Osteoblast (primary cell): Measurements from ENCODE around the gene GATAD2A. TPM values are rescaled to one million over a fixed set of nuclear protein-coding genes. Genes with fewer than 3 reads are reported as not detected.

Experiments used
- DNase-seq: peaks from one replicate; pipeline ENCODE4 v3.0.0; 2011; ENCODE audit warnings: low spot score, mixed read lengths; ENCODE audit not compliant: insufficient read length; ENCODE audit errors: missing footprints
- H2AFZ ChIP-seq: 2 replicates; pipeline ENCODE4 v1.6.0; 2011; ENCODE audit warnings: mild to moderate bottlenecking, low read length
- H3K27ac ChIP-seq: 2 replicates; pipeline ENCODE4 v1.5.1; 2011; ENCODE audit warnings: mild to moderate bottlenecking, low read depth, low read length, moderate library complexity
- H3K27me3 ChIP-seq: 2 replicates; pipeline ENCODE4 v1.6.0; 2012; ENCODE audit warnings: mild to moderate bottlenecking, control low read depth, inconsistent platforms, low read length, moderate library complexity; ENCODE audit not compliant: insufficient read depth
- H3K36me3 ChIP-seq: 2 replicates; pipeline ENCODE4 v1.5.1; 2011; ENCODE audit warnings: mild to moderate bottlenecking, low read length, control low read depth, moderate library complexity; ENCODE audit not compliant: insufficient read depth
- H3K4me1 ChIP-seq: 2 replicates; pipeline ENCODE4 v1.5.1; 2011; ENCODE audit warnings: mild to moderate bottlenecking, low read length, control low read depth, moderate library complexity; ENCODE audit not compliant: insufficient read depth
- H3K4me2 ChIP-seq: 2 replicates; pipeline ENCODE4 v1.6.0; 2011; ENCODE audit warnings: mild to moderate bottlenecking, low read length; ENCODE audit not compliant: insufficient read depth
- H3K4me3 ChIP-seq: fragments of 200-600 bp; sonication (generic); 3 replicates; pipeline ENCODE4 v1.5.1; 2012; ENCODE audit warnings: mild to moderate bottlenecking, low read length, inconsistent platforms; ENCODE audit not compliant: insufficient read depth
- H3K79me2 ChIP-seq: 2 replicates; pipeline ENCODE4 v1.6.0; 2012; ENCODE audit warnings: mild to moderate bottlenecking, low read length, control low read depth, inconsistent platforms; ENCODE audit not compliant: insufficient read depth
- H3K9me3 ChIP-seq: 2 replicates; pipeline ENCODE4 v1.5.1; 2011; ENCODE audit warnings: low read depth, low read length, control low read depth
- H4K20me1 ChIP-seq: 2 replicates; pipeline ENCODE4 v1.6.0; 2012; ENCODE audit warnings: mild to moderate bottlenecking, low read length, control low read depth; ENCODE audit not compliant: insufficient read depth
- total RNA-seq: library from RNA; depleted of rRNA; stranded (reverse); fragments of >200 nt; gene quantifications from 2 replicates; pipeline ENCODE4 v1.2.3, GENCODE V29; 2012
- TF ChIP-seq, protein P1 (sequence below): IDR thresholded peaks from 2 replicates; pipeline ENCODE4 v1.5.1; 2011; ENCODE audit warnings: mild to moderate bottlenecking, low read depth, low read length, moderate library complexity; ENCODE audit errors: extremely low read depth

The GATAD2A gene
- total RNA-seq, 1 donor, result 48.9 TPM

DNA sequence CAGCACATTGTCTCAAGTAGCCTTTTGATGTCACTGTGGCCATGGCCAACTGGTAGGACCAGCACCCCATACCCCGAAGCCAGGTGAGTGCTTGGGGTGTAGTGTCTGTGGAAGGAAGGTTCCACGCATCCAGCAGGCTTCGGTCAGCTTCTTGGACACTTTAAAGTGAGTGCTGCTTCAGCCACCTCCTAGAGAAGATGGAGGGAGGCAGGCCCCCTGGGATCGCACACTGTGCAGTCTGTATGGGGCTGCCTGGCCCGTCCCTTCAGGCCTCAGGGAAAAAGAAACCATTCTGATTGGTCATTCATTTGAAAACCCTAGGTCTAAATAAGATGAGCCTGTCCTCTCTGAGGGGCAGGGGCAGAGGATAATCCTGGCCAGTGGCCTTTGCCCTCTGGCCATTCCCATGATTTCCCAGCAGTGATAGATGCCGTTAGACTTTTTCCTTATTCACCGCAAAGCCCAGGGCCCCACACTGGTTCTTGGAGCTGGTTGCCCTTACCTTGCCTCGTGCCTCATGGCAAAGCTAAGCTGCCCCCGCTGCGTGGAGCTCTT is 30.7 kb downstream of the GATAD2A start:
- Histone ChIP-seq H3K36me3 (no peaks in the 10 kb centered on the region), H3K4me3 (no peak overlapping the region), H3K79me2 (peaks cover 98% of the 10 kb centered on the region), H4K20me1 (peaks cover 55% of the 10 kb centered on the region), H2AFZ (no peak overlapping the region), H3K27me3 (no peaks in the 10 kb centered on the region), H3K4me2 (no peak overlapping the region), H3K4me1 (peaks cover 10% of the 10 kb centered on the region), H3K27ac (no peak overlapping the region), H3K9me3 (no peaks in the 10 kb centered on the region)
- TF ChIP-seq, protein P1, sequence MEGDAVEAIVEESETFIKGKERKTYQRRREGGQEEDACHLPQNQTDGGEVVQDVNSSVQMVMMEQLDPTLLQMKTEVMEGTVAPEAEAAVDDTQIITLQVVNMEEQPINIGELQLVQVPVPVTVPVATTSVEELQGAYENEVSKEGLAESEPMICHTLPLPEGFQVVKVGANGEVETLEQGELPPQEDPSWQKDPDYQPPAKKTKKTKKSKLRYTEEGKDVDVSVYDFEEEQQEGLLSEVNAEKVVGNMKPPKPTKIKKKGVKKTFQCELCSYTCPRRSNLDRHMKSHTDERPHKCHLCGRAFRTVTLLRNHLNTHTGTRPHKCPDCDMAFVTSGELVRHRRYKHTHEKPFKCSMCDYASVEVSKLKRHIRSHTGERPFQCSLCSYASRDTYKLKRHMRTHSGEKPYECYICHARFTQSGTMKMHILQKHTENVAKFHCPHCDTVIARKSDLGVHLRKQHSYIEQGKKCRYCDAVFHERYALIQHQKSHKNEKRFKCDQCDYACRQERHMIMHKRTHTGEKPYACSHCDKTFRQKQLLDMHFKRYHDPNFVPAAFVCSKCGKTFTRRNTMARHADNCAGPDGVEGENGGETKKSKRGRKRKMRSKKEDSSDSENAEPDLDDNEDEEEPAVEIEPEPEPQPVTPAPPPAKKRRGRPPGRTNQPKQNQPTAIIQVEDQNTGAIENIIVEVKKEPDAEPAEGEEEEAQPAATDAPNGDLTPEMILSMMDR, result no peak
- DNase-seq, result no peak

DNA sequence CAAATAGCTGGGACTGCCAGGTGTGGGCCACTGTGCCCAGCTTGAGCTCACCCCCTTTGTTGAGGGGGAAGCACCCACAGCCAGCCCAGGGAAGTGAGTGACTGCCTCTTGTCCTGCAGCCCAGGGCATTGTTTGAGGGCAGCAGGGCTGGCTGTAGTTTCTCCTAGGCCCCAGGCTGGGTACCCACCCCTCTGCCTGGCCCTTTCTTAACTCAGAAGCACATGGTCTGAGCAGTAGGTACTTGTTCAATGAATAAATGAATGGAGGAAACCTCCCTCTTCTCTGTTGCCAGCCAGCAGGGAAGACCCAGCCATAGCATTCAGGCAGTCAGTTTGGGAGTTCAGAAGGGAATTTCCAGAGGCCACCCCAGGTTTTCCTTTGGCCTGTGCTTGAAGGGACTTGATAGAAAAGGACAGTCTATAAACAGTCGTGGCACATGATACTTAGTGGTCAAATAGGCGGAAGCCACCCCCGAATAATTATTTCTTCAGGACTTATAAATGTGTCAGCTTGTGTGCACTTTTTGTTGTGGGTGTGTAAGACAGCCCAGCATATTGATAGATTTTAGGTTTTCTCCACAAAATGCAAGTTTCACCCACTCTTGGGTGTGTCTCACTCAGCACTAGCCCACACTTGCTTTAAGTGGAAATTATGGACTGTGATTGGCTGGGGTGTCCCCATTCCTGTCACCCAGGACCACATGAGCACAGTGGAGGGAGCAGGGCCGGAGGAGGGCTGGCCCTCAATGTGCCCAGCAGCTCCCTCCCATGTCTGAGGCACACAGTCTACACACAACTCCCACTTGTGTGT is 33.1 kb downstream of the GATAD2A start:
- H2AFZ ChIP-seq, result no peak overlapping the region
- H3K4me1 ChIP-seq, result peaks cover 10% of the 10 kb centered on the region
- no peaks in the 10 kb centered on the region for H3K27me3 ChIP-seq
- H3K4me2 ChIP-seq, result no peak overlapping the region
- no peak overlapping the region for H3K4me3 ChIP-seq
- no peak overlapping the region for H3K27ac ChIP-seq
- H4K20me1 ChIP-seq, result peaks cover 53% of the 10 kb centered on the region
- H3K9me3 ChIP-seq, result no peaks in the 10 kb centered on the region
- H3K36me3 ChIP-seq, result no peaks in the 10 kb centered on the region
- DNase-seq, result no peak
- H3K79me2 ChIP-seq, result peaks cover 95% of the 10 kb centered on the region
- TF ChIP-seq, protein P1, result no peak

DNA sequence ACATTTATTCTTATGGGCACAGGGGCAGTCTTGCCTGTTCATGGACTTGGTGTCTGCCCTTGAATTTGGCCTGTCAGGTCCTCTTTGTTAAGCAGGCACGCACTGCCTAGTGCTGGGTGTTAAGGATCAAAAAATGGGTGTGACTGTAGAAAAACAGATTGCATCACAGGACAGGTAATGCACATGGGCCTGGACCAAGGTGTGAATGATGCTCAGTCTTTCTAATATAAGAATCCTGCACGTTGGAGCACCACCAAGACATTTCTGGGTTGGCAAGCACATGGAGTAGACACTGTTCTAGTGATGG is 33.7 kb downstream of the GATAD2A start:
- H3K4me1 ChIP-seq, result peaks cover 8% of the 10 kb centered on the region
- H3K27me3 ChIP-seq, result no peaks in the 10 kb centered on the region
- no peak overlapping the region for H3K4me2 ChIP-seq
- H3K27ac ChIP-seq, result no peak overlapping the region
- no peak overlapping the region for H2AFZ ChIP-seq
- H4K20me1 ChIP-seq, result peaks cover 51% of the 10 kb centered on the region
- no peak for DNase-seq
- H3K79me2 ChIP-seq, result peaks cover 95% of the 10 kb centered on the region
- TF ChIP-seq, protein P1, result no peak
- no peak overlapping the region for H3K4me3 ChIP-seq
- no peaks in the 10 kb centered on the region for H3K36me3 ChIP-seq
- no peaks in the 10 kb centered on the region for H3K9me3 ChIP-seq

DNA sequence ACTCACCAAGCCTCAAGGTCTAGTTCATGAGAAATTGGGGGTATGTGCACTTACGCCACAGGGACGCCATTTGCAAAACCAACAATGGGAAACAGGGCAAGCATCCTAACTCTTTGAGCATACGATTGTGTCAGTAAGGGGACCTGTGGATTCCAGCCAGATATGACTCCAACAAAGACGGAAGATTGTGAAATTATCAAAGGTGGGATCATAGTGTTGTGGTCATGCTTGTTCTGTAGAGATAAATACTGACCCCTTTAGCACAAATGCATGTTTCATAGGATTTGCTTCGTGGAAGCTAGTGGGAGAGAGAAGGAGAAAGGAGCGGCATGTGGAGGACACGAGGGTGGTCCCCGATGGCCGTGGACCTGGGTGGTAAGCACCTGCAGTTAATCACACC is 37.8 kb downstream of the GATAD2A start:
- Histone ChIP-seq H3K4me2 (no peak overlapping the region), H3K27me3 (no peaks in the 10 kb centered on the region), H3K27ac (no peak overlapping the region), H3K36me3 (no peaks in the 10 kb centered on the region), H4K20me1 (peaks cover 53% of the 10 kb centered on the region), H3K79me2 (peaks cover 95% of the 10 kb centered on the region), H3K4me1 (peaks cover 9% of the 10 kb centered on the region), H3K9me3 (no peaks in the 10 kb centered on the region), H2AFZ (no peak overlapping the region), H3K4me3 (no peak overlapping the region)
- TF ChIP-seq, protein P1, result no peak
- DNase-seq, result no peak
